Measurements from ENCODE around the gene GAREM2.

The GAREM2 gene

DNA sequence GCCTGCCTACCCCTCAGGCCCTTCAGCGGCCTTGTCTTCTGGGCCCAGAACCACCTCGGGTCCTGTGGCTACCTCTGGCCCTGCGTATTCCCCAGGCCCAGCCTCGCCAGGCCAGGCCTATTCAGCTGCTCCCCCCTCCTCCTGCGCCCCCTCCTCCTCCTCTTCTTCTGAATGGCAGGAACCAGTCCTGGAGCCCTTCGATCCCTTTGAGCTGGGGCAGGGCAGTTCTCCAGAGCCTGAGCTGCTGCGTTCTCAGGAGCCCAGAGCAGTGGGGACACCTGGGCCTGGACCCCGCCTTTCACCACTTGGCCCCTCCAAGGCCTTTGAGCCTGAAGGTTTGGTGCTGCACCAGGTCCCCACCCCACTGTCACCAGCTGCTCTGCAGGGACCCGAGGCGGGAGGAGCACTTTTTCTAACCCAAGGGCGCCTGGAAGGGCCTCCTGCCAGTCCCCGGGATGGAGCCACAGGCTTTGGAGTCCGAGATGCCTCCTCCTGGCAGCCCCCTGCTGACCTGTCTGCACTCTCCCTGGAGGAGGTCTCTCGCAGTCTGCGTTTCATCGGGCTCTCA, 14.7 kb downstream of the GAREM2 start:
- no peak for DNase-seq

DNA sequence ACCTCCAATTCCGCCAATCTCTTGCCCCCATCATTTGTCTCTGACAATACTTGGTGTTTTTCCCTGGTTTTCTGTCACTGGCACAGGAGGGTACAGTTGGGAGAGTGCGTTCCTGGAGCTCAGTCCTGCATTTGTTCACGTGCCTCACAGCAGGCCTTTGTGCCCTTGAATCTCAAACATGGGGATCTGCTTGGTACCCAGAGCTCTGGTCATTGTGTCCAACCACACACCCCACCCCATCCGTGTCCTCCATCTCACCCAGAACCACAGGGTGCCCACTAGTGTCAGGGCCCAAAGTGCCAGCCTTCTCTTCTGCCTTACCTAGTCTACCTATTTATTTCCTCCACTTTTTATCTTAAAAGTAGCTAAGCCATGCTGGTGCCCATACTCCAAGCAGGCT, 16.2 kb downstream of the GAREM2 start:
- DNase-seq, result no peak

DNA sequence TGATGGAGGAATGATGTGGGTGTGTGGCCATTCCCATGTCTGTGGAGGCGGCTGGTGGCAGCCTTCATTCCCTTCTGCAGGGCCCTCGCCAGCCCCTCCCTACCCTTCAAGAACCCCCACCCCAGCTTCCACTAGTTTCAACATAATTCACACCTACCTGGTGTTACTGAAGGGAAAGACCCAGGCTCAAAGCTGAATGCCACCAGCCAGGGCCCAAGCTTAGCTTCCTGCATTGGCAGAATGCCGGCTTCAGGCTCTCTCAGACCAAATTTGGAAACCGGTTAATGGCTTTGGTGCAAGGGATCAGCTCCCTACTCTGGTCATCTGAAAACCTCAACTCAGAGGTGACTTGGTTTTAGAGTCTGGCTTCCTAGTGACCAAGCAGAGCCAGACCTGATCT, 16.9 kb downstream of the GAREM2 start:
- DNase-seq, result no peak

DNA sequence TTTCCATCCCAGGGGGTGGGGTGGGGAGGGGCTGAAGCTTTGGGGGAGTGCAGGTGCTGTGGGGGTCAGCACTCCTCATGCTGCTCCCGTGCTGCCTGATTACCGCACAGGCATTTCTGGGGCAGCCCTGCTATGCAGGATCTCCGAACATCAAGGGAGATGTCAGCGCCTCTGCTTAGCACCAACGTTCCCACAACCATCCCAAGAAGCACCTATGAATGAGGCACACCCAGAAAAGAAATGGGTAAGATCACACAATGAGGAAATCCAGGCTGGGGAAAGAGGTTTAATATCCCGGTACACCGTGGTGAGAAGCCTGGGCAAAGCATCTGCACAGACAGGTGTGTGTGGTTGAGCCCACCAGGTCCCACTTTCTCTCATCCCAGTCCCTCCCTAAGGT, 17.5 kb downstream of the GAREM2 start:
- no peak for DNase-seq

DNA sequence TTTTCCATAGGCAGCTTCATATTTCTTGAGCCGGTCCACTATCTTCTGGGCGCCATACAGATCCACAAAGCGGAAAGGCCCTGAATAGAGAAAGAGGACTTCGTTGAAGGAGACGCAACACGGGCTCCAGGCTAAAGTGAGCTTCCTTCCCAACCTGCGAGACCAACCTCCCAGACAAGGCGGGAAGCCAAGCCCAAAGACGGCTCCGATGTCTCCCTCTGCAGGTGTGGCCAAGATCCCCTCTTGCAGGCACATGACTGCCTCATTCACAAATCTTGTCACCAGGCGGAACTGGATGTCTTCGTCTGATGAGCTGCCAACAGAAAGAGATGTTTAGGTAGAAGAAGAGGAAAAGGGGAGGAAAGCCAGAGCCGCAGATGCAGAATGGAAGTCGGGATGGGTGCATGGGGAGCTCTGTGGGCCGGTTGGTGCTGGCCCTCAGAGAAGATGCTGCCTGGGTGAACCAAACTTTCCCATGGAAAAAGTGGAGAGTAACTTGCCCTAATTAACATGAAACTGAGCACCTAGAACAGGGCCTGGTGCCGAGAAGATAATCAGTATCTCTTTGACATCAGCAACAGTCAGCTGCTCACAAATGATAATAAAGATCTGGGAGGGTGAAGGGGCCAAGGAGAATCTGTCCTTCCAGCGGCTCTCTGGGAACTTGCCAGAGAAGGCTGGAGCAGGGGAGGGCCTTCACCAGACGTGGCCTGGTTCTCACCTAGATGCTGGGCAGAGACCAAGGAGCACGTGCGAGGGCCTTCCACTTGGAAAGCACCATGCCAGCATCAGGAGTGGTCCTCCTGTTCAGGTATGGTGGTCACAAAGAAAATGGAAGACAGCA, 18.6 kb downstream of the GAREM2 start:
- DNase-seq, result no peak

DNA sequence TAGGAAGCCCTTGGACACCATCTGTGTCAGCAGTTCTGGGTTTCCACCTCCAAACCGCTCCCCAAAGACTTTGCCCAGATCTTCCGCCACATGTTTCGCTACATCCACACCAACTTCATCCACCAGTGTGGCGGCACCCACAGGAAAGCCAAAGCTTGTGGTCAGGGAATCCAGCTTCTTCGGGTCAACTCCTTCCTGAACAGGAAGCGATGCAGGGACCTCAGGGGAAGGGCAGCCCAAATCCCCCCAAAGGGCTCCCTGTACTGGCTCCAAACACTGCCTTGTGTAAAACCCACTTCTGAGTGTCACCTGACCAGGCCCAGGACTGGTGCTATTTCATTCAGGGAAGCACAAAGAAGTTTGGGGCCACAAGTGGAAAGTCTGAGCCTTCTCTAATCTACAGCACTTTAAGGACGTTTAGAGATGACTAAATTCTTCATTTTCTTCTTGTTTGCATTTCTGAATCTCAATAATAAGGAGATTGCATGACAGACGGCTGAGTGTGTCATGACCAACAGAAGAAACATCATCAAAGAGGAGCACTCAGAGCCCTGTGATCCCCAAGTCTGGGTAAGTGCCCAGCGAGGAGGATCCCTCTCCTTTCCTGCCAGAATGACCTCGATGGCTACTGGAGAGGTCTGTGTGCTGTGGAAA, 20.8 kb downstream of the GAREM2 start:
- no peak for DNase-seq

DNA sequence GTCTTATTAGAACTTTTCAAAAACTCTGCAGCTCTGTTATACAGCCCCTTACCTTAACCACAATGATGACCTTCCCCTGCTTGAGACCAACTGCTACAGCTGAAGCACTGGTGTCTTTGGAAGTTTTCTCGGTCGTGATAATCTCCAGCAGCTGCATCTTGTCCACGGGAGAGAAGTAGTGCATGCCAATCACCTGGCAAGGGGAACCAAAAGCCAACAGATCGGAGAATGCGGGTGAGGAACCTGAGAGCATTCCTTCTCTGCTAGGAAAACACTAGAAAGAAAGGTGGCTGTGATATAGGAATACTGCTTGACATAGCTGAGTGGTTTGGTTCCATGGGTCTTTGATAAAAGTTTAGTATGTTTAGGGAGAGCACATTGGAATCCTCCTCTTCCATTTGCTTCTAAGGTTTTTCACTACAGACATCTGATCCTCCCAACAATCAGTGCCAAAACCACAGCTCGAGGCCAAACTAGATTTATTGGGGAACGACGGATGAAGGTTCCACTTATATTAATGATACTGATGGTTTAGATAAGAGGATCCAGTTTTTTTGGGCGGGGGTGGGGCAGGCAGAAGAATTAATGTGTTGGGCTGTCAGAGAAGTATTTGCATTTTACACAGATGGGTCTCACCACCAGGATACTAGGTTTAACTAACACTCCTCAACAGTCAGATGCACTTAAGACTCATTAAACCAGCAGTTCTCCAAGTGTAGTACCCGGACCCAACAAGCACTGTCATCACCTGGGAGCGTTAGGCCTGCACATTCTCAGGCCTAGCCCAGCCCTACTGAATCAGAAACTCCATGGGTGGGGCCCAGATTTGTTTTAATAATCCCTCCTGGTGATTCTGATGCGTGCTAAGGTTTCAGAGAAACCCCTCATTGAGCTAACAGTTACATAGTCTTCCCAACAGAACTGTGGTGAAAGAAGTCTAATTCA, 22.4 kb downstream of the GAREM2 start:
- DNase-seq, result no peak

DNA sequence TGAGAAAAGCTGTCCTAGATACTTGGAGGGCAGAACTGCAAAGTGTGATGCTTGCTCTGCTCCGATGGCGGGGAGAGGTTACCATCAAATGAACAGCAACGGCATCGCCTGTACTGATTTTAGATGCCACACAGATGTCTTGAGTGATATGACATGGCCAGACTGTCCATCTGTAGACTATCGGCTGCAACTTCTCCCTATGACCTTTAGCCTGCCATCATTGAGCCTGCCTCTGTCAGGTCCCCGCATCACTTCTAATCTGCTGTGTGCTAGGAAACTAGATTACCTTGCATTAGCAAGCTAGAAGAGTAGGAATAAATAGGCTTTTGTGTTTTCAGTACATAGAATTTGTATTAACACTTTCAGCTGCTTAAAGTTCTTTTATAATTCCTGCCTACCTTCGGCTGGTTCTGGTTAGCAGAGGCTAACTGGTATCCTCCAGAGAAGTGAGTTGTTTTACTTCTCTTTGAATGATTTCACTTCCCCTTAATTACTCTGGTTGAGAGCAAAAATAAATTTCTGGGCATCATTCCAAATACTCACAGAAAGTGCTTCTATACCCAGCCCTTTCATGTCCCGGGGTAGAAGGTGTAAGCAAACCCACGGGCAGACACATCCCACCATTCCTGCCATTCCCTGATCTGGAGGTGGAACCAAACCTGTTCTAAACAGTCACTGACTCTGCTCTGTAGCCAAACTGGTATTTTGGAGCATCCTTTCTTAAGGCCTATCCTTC, 24.0 kb downstream of the GAREM2 start:
- DNase-seq, result no peak

DNA sequence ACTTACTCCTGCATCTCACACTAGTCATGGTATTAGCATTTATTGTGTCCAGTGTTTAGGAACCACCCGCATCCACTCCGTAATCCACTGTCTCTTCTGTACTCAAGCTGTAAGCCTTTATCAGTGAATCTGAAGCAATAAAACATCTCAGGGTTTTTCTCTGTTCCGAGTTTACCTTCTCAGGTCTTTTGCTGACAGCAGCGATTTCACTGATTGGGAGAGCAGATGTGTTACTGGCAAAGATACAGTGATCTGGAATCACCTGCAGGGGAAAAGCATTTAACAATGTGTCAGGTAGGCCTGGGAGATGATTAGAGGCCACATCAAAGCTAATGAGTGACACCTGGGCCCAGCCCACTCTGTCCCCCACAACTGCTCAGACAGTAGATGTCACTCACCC, 24.6 kb downstream of the GAREM2 start:
- no peak for DNase-seq

DNA sequence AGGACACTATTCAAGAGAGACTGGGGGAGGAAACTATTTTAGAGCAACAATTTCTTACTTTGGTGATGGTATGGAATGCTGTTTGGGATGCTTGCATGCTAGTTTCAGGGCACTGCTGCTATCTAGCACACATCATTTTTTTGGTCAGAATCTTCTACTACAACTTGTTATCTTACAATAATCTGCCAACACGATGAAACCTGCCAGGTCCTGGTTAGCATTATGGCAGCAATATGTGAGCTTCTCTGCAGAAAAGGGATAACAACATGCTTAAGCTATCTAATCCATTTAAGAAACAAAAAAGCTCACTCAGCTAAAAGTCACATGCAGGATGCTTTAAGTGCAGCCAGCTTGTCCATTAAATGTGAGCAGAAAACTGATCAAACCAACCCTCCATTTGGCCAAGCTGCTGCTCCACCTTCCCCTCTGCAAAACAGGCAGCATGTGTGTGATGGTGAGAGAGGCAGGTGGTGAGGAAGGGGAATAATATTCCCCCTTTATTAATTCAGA, 30.1 kb downstream of the GAREM2 start:
- DNase-seq, result no peak

DNA sequence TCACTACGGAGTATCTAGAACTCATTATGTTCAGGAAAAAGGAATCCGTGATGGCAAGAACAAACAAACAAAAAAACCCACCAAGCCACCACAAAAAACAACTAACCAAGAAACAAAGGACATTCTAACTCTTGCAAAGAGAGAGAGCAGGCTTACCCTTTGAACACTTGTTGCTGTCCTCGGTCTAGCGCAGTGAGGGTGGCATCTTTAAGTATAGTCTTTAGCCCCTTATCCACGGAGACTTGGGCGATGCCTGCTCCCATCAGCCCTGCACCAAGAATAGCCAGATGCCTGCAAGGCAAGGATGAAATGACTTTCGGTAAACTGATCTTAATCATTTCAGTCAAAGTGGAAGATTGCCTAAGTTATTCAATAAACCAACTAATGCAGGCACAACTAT, 31.0 kb downstream of the GAREM2 start:
- DNase-seq, result no peak

DNA sequence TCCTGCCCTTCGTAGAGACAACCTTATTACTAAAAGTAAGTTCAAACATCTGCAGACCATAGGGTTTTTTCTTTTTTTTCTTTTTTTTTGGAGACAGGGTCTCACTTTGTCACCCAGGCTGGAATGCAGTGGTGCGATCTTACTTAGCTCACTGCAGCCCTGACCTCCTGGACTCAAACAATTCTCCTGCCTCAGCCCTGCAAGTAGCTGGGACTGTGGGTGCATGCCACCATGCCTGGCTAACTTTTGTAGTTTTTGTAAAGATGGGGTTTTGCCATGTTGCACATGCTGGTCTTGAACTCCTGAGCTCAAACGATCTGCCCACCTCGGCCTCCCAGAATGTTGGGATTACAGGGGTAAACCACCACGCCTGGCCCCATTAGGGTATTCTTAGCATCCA, 39.1 kb downstream of the GAREM2 start:
- DNase-seq, result no peak

DNA sequence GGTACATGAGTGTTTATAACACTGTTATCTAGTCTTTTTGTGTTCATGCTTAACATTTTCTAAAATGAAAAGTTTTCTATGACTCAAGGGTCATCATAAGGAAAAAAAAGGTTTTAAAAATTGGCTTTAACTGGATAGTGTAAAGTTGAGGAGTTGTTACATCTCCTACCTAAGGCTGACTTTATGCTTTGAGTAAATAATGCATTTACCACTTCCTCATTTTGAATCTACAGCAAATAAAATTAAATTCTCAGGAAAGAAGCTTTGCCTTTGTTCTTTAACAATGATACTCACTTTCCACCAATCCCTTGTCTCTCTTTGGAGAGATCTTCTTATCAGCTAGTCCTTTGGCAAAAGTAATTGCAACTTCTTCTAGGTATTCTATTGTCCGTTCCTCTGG, 41.9 kb downstream of the GAREM2 start:
- no peak for DNase-seq

DNA sequence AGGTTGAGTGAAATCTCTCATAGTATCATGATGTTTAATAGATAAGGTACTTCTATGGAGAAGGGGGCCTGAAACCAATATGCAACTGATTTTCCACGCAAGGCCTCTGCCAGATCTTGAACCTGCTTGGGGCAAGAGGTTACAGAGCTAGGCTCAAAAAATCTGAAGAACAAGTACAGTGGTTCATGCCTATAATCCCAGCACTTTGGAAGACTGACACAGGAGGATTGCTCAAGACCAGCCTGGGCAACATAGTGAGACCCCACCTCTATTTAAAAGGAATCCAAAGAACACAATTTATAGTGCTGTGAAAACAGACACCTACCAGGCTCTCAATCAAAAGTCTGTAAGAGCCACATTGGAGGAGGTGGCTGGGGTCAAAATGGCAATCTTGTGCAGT, 42.9 kb downstream of the GAREM2 start:
- no peak for DNase-seq

DNA sequence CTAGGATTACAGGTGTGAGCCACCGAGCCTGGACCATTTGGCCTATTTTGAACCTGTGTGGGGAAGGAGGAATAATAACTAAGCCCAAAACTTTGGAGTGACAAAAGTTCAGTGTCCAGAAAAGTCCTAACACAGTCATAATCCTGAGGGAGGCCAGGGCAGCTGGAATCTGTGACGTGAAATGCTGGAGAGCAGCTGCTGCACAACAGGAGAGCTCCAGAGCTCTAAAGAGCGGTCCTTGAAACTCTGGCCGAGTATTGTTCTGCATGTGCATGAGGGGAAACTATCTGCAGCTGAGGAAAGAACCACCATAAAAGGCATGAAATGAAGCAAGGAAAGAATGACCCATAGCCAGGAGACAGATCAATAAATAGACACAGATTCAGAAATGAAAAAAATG, 43.7 kb downstream of the GAREM2 start:
- no peak for DNase-seq

DNA sequence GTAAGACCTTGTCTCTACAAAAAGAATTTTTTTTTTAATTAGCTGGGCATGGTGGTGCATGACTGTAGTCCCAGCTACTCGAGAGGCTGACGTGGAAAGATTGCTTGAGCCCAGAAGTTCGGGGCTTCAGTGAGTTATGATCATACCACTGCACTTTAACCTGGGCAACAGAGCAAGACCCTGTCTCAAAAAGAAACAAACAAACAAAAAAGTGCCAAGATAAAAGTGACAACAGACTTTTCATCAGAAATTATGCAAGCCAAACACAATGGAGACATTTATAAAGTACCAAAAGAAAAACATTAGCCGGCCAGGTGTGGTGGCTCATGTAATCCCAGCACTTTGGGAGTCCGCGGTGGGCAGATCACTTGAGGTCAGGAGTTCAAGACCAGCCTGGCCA, 44.8 kb downstream of the GAREM2 start:
- no peak for DNase-seq

DNA sequence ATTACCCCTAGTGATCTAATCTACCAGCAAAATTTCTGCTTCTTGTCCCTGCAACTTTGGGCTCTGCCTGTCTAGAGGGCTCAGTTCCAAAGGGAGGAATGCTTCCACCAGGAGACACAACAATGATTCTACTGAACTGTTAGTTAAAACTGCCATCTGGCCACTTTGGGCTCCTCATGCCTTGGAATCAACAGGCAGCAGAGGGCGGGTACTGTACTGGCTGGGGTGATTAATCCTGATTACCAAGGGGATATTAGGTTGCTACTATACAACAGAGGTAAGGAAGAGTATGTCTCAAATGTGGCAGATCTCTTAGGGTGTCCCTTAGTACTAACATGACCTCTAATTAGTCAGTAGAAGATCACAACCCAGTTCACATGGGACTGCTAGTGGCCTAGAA, 50.1 kb downstream of the GAREM2 start:
- no peak for DNase-seq

DNA sequence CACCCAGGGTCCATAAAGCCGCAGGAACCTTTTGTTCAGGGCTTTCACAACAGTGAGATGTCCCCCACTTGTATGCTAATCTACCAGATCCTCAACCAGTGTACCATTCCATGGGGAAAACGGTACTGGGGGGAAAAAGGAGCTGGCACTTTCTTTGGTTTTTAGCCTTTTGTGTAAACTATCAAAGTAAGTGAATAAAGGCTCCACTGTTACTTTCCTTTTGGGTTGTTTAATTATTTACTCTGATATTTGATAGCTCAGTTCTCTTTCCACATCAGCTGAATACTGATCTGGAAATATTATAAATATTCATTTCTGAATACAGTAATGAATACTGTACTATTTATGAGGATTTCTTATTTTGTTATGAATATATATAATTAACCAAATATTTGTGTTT, 51.2 kb downstream of the GAREM2 start:
- DNase-seq, result no peak

DNA sequence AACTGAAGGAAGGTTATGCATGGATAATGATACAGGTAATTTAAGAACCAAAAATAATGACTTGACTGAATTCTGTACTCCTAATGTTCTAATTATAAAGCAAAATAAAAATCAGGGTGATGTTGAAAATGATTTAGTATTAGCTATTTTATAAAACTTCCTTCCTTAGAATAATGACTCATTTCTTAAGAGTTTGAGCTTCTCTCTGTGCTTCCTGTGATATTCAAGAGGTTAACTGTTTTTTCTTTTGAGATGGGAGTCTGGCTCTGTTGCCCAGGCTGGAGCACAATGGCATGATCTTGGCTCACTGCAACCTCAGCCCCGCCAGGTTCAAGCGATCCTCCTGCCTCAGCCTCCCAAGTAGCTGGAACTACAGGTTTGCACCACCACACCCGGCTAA, 56.7 kb downstream of the GAREM2 start:
- no peak for DNase-seq

DNA sequence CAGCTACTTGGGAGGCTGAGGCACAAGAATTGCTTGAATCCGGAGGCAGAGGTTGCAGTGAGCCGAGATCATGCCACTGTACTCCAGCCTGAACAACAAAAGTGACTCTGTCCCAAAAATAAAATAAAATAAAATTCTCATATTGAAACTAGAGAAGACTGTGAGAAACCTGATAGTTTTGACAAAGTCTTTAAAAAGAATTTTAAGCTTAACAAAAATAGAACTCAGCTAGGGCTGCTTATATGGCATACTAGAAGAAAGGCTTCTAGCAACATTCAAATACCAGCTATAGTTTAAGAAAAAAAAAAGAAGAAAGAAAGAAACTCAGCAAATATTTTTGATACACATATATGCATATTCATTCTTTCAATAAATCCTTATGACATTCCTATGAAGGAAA, 57.9 kb downstream of the GAREM2 start:
- DNase-seq, result no peak

DNA sequence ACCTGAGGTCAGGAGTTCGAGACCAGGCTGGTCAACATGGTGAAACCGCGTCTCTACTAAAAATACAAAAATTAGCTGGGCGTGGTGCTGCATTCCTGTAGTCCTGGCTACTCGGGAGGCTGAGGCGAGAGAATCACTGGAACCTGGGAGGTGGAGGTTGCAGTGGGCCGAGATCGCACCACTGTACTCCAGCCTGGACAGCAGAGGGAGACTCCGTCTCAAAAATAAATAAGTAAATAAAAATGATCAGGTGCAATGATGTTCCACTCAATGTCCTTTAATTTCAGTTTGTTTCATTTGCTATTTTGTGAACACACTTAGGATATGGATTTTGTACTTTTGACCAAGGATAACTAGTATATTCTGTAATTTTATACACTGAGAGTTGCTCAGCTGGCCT, 62.2 kb downstream of the GAREM2 start:
- no peak for DNase-seq

DNA sequence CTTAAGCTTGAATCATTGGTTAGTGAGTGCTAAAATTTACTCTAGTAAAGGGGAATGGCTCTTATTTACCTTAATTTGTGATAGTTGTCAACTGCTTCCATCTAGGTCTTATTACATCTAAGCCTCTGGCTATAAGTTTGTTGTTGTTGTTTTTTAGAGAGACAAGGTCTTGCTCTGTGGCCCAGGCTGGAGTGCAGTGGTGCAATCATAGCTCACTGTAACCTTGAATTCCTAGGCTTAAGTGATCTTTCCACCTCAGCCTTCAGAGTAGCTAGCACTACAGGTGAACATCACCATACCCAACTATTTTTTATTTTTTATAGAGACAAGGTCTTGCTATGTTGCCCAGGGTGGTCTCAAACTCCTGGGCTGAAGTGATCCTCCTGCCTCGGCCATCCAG, 65.0 kb downstream of the GAREM2 start:
- no peak for DNase-seq
